Measurements from ENCODE around the gene EDEM3.

EDEM3 gene

GRCh38 chr1:184661801-184662200 lies 92.9 kb downstream of the EDEM3 start:
- Histone ChIP-seq H3K27ac (ENCODE audit: low read length) (no peak overlapping the region), H3K4me3 (ENCODE audit: low read length) (no peak overlapping the region)

GRCh38 chr1:184660462-184661191 lies 94.0 kb downstream of the EDEM3 start:
- Histone ChIP-seq H3K27me3 (ENCODE audit: control insufficient read depth, insufficient read depth, low read length) (peaks cover 6% of the 10 kb centered on the region), H3K4me3 (ENCODE audit: low read length) (no peak overlapping the region), H3K27ac (ENCODE audit: low read length) (no peak overlapping the region), H3K4me1 (ENCODE audit: control insufficient read depth, low read depth, low read length) (peaks cover 6% of the 10 kb centered on the region), H3K9me3 (ENCODE audit: control insufficient read depth, low read depth, low read length) (no peaks in the 10 kb centered on the region), H3K9ac (ENCODE audit: low read length) (no peak overlapping the region), H3K36me3 (ENCODE audit: control insufficient read depth, low read depth, low read length) (no peaks in the 10 kb centered on the region)

More at GRCh38 chr1:184661801-184662200, 92.9 kb downstream of the EDEM3 start:
- H3K36me3 ChIP-seq (ENCODE audit: control insufficient read depth, low read depth, low read length): no peaks in the 10 kb centered on the region
- no peaks in the 10 kb centered on the region for H3K9me3 ChIP-seq (ENCODE audit: control insufficient read depth, low read depth, low read length)
- H3K4me1 ChIP-seq (ENCODE audit: control insufficient read depth, low read depth, low read length): peaks cover 6% of the 10 kb centered on the region
- H3K27me3 ChIP-seq (ENCODE audit: control insufficient read depth, insufficient read depth, low read length): peaks cover 6% of the 10 kb centered on the region
- no peak overlapping the region for H3K9ac ChIP-seq (ENCODE audit: low read length)

GRCh38 chr1:184658055-184658454 lies 96.6 kb downstream of the EDEM3 start:
- Histone ChIP-seq H3K36me3 (ENCODE audit: control insufficient read depth, low read depth, low read length) (no peaks in the 10 kb centered on the region), H3K27me3 (ENCODE audit: control insufficient read depth, insufficient read depth, low read length) (no peaks in the 10 kb centered on the region), H3K27ac (ENCODE audit: low read length) (no peak overlapping the region), H3K9me3 (ENCODE audit: control insufficient read depth, low read depth, low read length) (no peaks in the 10 kb centered on the region), H3K4me3 (ENCODE audit: low read length) (no peak overlapping the region), H3K4me1 (ENCODE audit: control insufficient read depth, low read depth, low read length) (no peaks in the 10 kb centered on the region), H3K9ac (ENCODE audit: low read length) (no peak overlapping the region)

GRCh38 chr1:184656221-184656620 lies 98.4 kb downstream of the EDEM3 start:
- H3K4me3 ChIP-seq (ENCODE audit: low read length): no peak overlapping the region
- no peaks in the 10 kb centered on the region for H3K9me3 ChIP-seq (ENCODE audit: control insufficient read depth, low read depth, low read length)
- no peaks in the 10 kb centered on the region for H3K36me3 ChIP-seq (ENCODE audit: control insufficient read depth, low read depth, low read length)
- H3K4me1 ChIP-seq (ENCODE audit: control insufficient read depth, low read depth, low read length): no peaks in the 10 kb centered on the region
- no peaks in the 10 kb centered on the region for H3K27me3 ChIP-seq (ENCODE audit: control insufficient read depth, insufficient read depth, low read length)
- H3K9ac ChIP-seq (ENCODE audit: low read length): no peak overlapping the region
- H3K27ac ChIP-seq (ENCODE audit: low read length): no peak overlapping the region

GRCh38 chr1:184655185-184655584 lies 99.5 kb downstream of the EDEM3 start:
- H3K27me3 ChIP-seq (ENCODE audit: control insufficient read depth, insufficient read depth, low read length): no peaks in the 10 kb centered on the region
- H3K9ac ChIP-seq (ENCODE audit: low read length): no peak overlapping the region
- H3K27ac ChIP-seq (ENCODE audit: low read length): no peak overlapping the region
- H3K36me3 ChIP-seq (ENCODE audit: control insufficient read depth, low read depth, low read length): no peaks in the 10 kb centered on the region
- no peaks in the 10 kb centered on the region for H3K9me3 ChIP-seq (ENCODE audit: control insufficient read depth, low read depth, low read length)
- no peak overlapping the region for H3K4me3 ChIP-seq (ENCODE audit: low read length)
- H3K4me1 ChIP-seq (ENCODE audit: control insufficient read depth, low read depth, low read length): no peaks in the 10 kb centered on the region

GRCh38 chr1:184650177-184650866 lies 104.3 kb downstream of the EDEM3 start:
- H3K9me3 ChIP-seq (ENCODE audit: control insufficient read depth, low read depth, low read length): no peaks in the 10 kb centered on the region
- H3K36me3 ChIP-seq (ENCODE audit: control insufficient read depth, low read depth, low read length): no peaks in the 10 kb centered on the region
- no peak overlapping the region for H3K9ac ChIP-seq (ENCODE audit: low read length)
- H3K4me1 ChIP-seq (ENCODE audit: control insufficient read depth, low read depth, low read length): no peaks in the 10 kb centered on the region
- no peak overlapping the region for H3K4me3 ChIP-seq (ENCODE audit: low read length)
- H3K27me3 ChIP-seq (ENCODE audit: control insufficient read depth, insufficient read depth, low read length): no peaks in the 10 kb centered on the region
- H3K27ac ChIP-seq (ENCODE audit: low read length): no peak overlapping the region

- no peak overlapping the region for H3K4me3 ChIP-seq (ENCODE audit: low read length)
- H3K36me3 ChIP-seq (ENCODE audit: control insufficient read depth, low read depth, low read length): no peaks in the 10 kb centered on the region
- no peaks in the 10 kb centered on the region for H3K27me3 ChIP-seq (ENCODE audit: control insufficient read depth, insufficient read depth, low read length)
- no peaks in the 10 kb centered on the region for H3K9me3 ChIP-seq (ENCODE audit: control insufficient read depth, low read depth, low read length)
- no peak overlapping the region for H3K27ac ChIP-seq (ENCODE audit: low read length)
- H3K4me1 ChIP-seq (ENCODE audit: control insufficient read depth, low read depth, low read length): no peaks in the 10 kb centered on the region
- no peak overlapping the region for H3K9ac ChIP-seq (ENCODE audit: low read length)
Measured at GRCh38 chr1:184649451-184649888, 105.2 kb downstream of the EDEM3 start.

GRCh38 chr1:184648856-184649201 lies 105.8 kb downstream of the EDEM3 start:
- H3K9me3 ChIP-seq (ENCODE audit: control insufficient read depth, low read depth, low read length): no peaks in the 10 kb centered on the region
- H3K9ac ChIP-seq (ENCODE audit: low read length): no peak overlapping the region
- H3K36me3 ChIP-seq (ENCODE audit: control insufficient read depth, low read depth, low read length): no peaks in the 10 kb centered on the region
- H3K4me1 ChIP-seq (ENCODE audit: control insufficient read depth, low read depth, low read length): no peaks in the 10 kb centered on the region
- no peak overlapping the region for H3K27ac ChIP-seq (ENCODE audit: low read length)
- H3K27me3 ChIP-seq (ENCODE audit: control insufficient read depth, insufficient read depth, low read length): no peaks in the 10 kb centered on the region
- H3K4me3 ChIP-seq (ENCODE audit: low read length): no peak overlapping the region

GRCh38 chr1:184648160-184648855 lies 106.3 kb downstream of the EDEM3 start:
- Histone ChIP-seq H3K9me3 (ENCODE audit: control insufficient read depth, low read depth, low read length) (no peaks in the 10 kb centered on the region), H3K27ac (ENCODE audit: low read length) (no peak overlapping the region), H3K9ac (ENCODE audit: low read length) (no peak overlapping the region), H3K4me1 (ENCODE audit: control insufficient read depth, low read depth, low read length) (no peaks in the 10 kb centered on the region), H3K36me3 (ENCODE audit: control insufficient read depth, low read depth, low read length) (no peaks in the 10 kb centered on the region), H3K4me3 (ENCODE audit: low read length) (no peak overlapping the region), H3K27me3 (ENCODE audit: control insufficient read depth, insufficient read depth, low read length) (no peaks in the 10 kb centered on the region)

GRCh38 chr1:184647471-184647870 lies 107.2 kb downstream of the EDEM3 start:
- no peaks in the 10 kb centered on the region for H3K4me1 ChIP-seq (ENCODE audit: control insufficient read depth, low read depth, low read length)
- no peak overlapping the region for H3K9ac ChIP-seq (ENCODE audit: low read length)
- H3K27me3 ChIP-seq (ENCODE audit: control insufficient read depth, insufficient read depth, low read length): no peaks in the 10 kb centered on the region
- H3K27ac ChIP-seq (ENCODE audit: low read length): no peak overlapping the region
- no peaks in the 10 kb centered on the region for H3K36me3 ChIP-seq (ENCODE audit: control insufficient read depth, low read depth, low read length)
- H3K9me3 ChIP-seq (ENCODE audit: control insufficient read depth, low read depth, low read length): no peaks in the 10 kb centered on the region
- no peak overlapping the region for H3K4me3 ChIP-seq (ENCODE audit: low read length)

GRCh38 chr1:184646824-184647223 lies 107.8 kb downstream of the EDEM3 start:
- H3K36me3 ChIP-seq (ENCODE audit: control insufficient read depth, low read depth, low read length): no peaks in the 10 kb centered on the region

More at GRCh38 chr1:184646824-184647223, 107.8 kb downstream of the EDEM3 start:
- H3K9me3 ChIP-seq (ENCODE audit: control insufficient read depth, low read depth, low read length): no peaks in the 10 kb centered on the region
- H3K4me1 ChIP-seq (ENCODE audit: control insufficient read depth, low read depth, low read length): no peaks in the 10 kb centered on the region
- no peak overlapping the region for H3K9ac ChIP-seq (ENCODE audit: low read length)
- no peak overlapping the region for H3K4me3 ChIP-seq (ENCODE audit: low read length)
- H3K27me3 ChIP-seq (ENCODE audit: control insufficient read depth, insufficient read depth, low read length): no peaks in the 10 kb centered on the region
- no peak overlapping the region for H3K27ac ChIP-seq (ENCODE audit: low read length)
